ENCODE results near the gene RHBDL1. TPM values are rescaled to one million over a fixed set of nuclear protein-coding genes. Genes with fewer than 3 reads are reported as not detected.

Gene RHBDL1
- total RNA-seq, 1 experiment from 2014 or later, result 12.7 TPM

DNA sequence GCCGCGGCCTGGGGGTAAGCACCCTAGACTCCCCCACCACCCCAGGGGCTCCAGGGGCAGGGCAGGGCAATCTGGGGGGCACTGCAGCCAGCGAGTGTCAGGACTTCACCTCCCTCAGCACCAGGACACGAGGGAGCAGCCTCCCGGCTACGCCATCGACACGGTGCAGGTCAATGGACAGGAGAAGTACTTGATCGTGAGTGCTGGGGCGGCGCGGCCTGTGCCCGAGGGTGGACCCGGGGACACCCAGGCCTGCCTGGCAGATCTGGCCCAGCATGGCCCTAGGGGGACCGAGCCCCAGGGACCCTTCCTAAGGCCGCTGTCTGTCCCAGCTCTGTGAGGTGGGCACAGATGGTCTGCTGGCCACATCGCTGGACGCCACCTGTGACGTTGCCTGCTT is 3.1 kb upstream of the RHBDL1 start (continued):
- no peak for TF ChIP-seq POLR2AphosphoS5 (IDR thresholded peaks at IDR 0.05; ENCODE audit: low read depth, low read length)
- no peak for TF ChIP-seq POLR2A (IDR thresholded peaks at IDR 0.05; ENCODE audit: borderline replicate concordance, extremely low read depth, insufficient read depth, insufficient read length)

DNA sequence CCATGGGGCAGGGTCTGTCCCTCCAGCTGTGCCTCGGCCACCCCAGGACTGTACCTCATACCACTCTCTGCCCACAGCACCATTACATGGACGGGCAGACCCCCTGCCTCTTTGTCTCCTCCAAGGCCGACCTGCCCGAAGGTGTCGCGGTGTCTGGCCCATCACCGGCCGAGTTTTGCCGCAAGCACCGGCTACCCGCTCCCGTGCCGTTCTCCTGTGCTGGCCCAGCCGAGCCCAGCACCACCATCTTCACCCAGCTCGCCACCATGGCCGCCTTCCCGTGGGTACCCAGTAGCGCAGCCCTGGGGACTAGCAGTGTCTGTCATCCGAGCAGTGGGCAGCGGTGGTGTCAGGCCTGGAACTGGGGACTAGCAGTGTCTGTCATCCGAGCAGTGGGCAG is 2.6 kb upstream of the RHBDL1 start:
- BruUV-seq (replicated peaks), result no TSS peak
- Histone ChIP-seq H3K27me3 (ENCODE audit: insufficient read depth, low read length) (no peaks in the 10 kb centered on the region), H3K36me3 (ENCODE audit: control insufficient read depth in 1 of 2, insufficient read depth in 2 of 2, low read length in 2 of 2) (peaks cover 0 to 4% of the 10 kb centered on the region in 2 experiments; a peak in 1 of 4 replicates), H3K27ac (ENCODE audit: low read depth, low read length) (no peak overlapping the region), H2AFZ (ENCODE audit: low read depth, low read length, poor library complexity, severe bottlenecking) (no peak overlapping the region), H3K79me2 (ENCODE audit: insufficient read depth, low read length) (peaks cover 26% of the 10 kb centered on the region), H4K20me1 (ENCODE audit: insufficient read depth) (no peaks in the 10 kb centered on the region), H3K9me2 (ENCODE audit: insufficient read depth) (no peaks in the 10 kb centered on the region), H3K9me3 (ENCODE audit: control insufficient read depth in 1 of 2, insufficient read depth in 1 of 2, low read depth in 1 of 2, low read length in 2 of 2) (no peaks in the 10 kb centered on the region), H3K4me1 (ENCODE audit: control insufficient read depth in 1 of 2, insufficient read depth in 2 of 2, low read length in 2 of 2) (peaks cover 0 to 5% of the 10 kb centered on the region in 2 experiments; a peak in 1 of 4 replicates), H3K4me2 (ENCODE audit: low read length) (no peak overlapping the region), H3K4me3 (replicated peaks in 1 of 2; ENCODE audit: low read depth in 1 of 2, low read length in 2 of 2) (no peak overlapping the region), H3K9ac (ENCODE audit: low read length) (no peak overlapping the region)
- CTCF ChIA-PET, result no interaction called here
- TF ChIP-seq SIN3A (IDR thresholded peaks at IDR 0.05; ENCODE audit: low read depth) (no peak), EGR1 (IDR thresholded peaks at IDR 0.05; ENCODE audit: low read depth) (no peak), YY1 (IDR thresholded peaks at IDR 0.05; ENCODE audit: extremely low read depth, insufficient replicate concordance, low read depth, low read length) (no peak), CEBPB (IDR thresholded peaks at IDR 0.05; ENCODE audit: low read depth) (no peak), EZH2 (IDR thresholded peaks at IDR 0.05) (no peak)
- TF ChIP-seq, protein P1, sequence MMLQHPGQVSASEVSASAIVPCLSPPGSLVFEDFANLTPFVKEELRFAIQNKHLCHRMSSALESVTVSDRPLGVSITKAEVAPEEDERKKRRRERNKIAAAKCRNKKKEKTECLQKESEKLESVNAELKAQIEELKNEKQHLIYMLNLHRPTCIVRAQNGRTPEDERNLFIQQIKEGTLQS (IDR thresholded peaks at IDR 0.05), result no peak
- POLR2A ChIA-PET, result no interaction called here
- intact Hi-C loops (cut with micrococcal nuclease), result no loop called here
- no peak for ATAC-seq
- RAD21 ChIA-PET (ENCODE audit: low non-redundant PET in 1 of 2, low total read pairs in 2 of 2, uncharacterized antibody in 2 of 2, unreplicated experiment in 2 of 2), result no interaction called here
- no peak for DNase-seq (ENCODE audit: low read depth, low spot score)

DNA sequence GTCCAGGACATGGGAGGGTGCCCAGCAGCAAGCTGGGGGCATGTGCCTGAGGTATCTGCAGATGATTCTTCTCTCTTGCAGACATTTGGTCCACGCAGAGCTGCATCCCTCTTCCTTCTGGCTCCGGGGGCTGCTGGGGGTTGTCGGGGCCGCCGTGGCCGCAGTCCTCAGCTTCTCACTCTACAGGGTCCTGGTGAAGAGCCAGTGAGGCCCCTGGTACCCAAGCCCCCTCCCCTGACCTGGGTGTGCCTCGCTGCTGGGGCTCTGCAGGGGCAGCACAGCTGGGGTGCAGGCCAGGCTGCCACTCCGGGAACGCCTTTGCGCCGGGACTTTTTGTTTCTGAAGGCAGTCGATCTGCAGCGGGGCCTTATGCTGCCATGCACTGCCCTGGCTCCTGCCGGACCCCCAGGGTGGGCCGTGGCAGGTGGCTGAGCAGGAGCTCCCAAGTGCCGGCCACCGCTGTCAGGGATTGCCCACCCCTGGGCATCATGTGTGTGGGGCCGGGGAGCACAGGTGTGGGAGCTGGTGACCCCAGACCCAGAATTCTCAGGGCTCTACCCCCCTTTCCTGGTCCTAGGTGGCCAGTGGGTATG is 2.0 kb upstream of the RHBDL1 start:
- H2AFZ ChIP-seq (ENCODE audit: low read depth, low read length, poor library complexity, severe bottlenecking), result no peak overlapping the region
- H3K27ac ChIP-seq (ENCODE audit: low read depth, low read length), result no peak overlapping the region
- H3K9me2 ChIP-seq (ENCODE audit: insufficient read depth), result no peaks in the 10 kb centered on the region
- H3K4me2 ChIP-seq (ENCODE audit: low read length), result no peak overlapping the region
- intact Hi-C loops (cut with micrococcal nuclease), result no loop called here
- no peaks in the 10 kb centered on the region for H3K9me3 ChIP-seq (ENCODE audit: control insufficient read depth in 1 of 2, insufficient read depth in 1 of 2, low read depth in 1 of 2, low read length in 2 of 2)
- H3K27me3 ChIP-seq (ENCODE audit: insufficient read depth, low read length), result no peaks in the 10 kb centered on the region
- peaks cover 0 to 4% of the 10 kb centered on the region in 2 experiments; a peak in 1 of 4 replicates for H3K36me3 ChIP-seq (ENCODE audit: control insufficient read depth in 1 of 2, insufficient read depth in 2 of 2, low read length in 2 of 2)
- H3K9ac ChIP-seq (ENCODE audit: low read length), result no peak overlapping the region
- no peaks in the 10 kb centered on the region for H4K20me1 ChIP-seq (ENCODE audit: insufficient read depth)
- ChIA-PET POLR2A (no interaction called here), CTCF (no interaction called here), RAD21 (ENCODE audit: low non-redundant PET in 1 of 2, low total read pairs in 2 of 2, uncharacterized antibody in 2 of 2, unreplicated experiment in 2 of 2) (no interaction called here)
- ATAC-seq, result no peak
- H3K4me3 ChIP-seq (replicated peaks in 1 of 2; ENCODE audit: low read depth in 1 of 2, low read length in 2 of 2), result no peak overlapping the region
- H3K4me1 ChIP-seq (ENCODE audit: control insufficient read depth in 1 of 2, insufficient read depth in 2 of 2, low read length in 2 of 2), result peaks cover 0 to 5% of the 10 kb centered on the region in 2 experiments; a peak in 1 of 4 replicates
- DNase-seq (ENCODE audit: low read depth, low spot score), result no peak
- peaks cover 21% of the 10 kb centered on the region for H3K79me2 ChIP-seq (ENCODE audit: insufficient read depth, low read length)
- TF ChIP-seq SP1 (IDR thresholded peaks at IDR 0.05; ENCODE audit: low read depth) (no peak), ZNF274 (IDR thresholded peaks at IDR 0.05; ENCODE audit: low read depth, low read length) (no peak), POLR2AphosphoS5 (IDR thresholded peaks at IDR 0.05; ENCODE audit: low read depth, low read length) (no peak)
- TF ChIP-seq, protein P2, sequence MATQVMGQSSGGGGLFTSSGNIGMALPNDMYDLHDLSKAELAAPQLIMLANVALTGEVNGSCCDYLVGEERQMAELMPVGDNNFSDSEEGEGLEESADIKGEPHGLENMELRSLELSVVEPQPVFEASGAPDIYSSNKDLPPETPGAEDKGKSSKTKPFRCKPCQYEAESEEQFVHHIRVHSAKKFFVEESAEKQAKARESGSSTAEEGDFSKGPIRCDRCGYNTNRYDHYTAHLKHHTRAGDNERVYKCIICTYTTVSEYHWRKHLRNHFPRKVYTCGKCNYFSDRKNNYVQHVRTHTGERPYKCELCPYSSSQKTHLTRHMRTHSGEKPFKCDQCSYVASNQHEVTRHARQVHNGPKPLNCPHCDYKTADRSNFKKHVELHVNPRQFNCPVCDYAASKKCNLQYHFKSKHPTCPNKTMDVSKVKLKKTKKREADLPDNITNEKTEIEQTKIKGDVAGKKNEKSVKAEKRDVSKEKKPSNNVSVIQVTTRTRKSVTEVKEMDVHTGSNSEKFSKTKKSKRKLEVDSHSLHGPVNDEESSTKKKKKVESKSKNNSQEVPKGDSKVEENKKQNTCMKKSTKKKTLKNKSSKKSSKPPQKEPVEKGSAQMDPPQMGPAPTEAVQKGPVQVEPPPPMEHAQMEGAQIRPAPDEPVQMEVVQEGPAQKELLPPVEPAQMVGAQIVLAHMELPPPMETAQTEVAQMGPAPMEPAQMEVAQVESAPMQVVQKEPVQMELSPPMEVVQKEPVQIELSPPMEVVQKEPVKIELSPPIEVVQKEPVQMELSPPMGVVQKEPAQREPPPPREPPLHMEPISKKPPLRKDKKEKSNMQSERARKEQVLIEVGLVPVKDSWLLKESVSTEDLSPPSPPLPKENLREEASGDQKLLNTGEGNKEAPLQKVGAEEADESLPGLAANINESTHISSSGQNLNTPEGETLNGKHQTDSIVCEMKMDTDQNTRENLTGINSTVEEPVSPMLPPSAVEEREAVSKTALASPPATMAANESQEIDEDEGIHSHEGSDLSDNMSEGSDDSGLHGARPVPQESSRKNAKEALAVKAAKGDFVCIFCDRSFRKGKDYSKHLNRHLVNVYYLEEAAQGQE (IDR thresholded peaks at IDR 0.05; ENCODE audit: low read depth), result no peak
- TF ChIP-seq, protein P3, sequence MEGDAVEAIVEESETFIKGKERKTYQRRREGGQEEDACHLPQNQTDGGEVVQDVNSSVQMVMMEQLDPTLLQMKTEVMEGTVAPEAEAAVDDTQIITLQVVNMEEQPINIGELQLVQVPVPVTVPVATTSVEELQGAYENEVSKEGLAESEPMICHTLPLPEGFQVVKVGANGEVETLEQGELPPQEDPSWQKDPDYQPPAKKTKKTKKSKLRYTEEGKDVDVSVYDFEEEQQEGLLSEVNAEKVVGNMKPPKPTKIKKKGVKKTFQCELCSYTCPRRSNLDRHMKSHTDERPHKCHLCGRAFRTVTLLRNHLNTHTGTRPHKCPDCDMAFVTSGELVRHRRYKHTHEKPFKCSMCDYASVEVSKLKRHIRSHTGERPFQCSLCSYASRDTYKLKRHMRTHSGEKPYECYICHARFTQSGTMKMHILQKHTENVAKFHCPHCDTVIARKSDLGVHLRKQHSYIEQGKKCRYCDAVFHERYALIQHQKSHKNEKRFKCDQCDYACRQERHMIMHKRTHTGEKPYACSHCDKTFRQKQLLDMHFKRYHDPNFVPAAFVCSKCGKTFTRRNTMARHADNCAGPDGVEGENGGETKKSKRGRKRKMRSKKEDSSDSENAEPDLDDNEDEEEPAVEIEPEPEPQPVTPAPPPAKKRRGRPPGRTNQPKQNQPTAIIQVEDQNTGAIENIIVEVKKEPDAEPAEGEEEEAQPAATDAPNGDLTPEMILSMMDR (IDR thresholded peaks at IDR 0.05 in 2 of 3, conservative IDR thresholded peaks at IDR 0.05 in 1 of 3; ENCODE audit: borderline replicate concordance in 1 of 3, insufficient read depth in 1 of 3, low read depth in 2 of 3, low read length in 2 of 3), result no peak
- BruUV-seq (replicated peaks), result TSS peak; percentile 21

Data from HCT116 (cell line).